GM10248 (cell line): ENCODE measurements around the gene MCC.
"Not testable (repeated sequence)": the region's sequence is repeated elsewhere in the genome, so short reads cannot be mapped to it uniquely, and the experiment has no call there.

Experiments used
- CTCF ChIA-PET: fragments of 300-600 bp; sonication (Branson Sonifier 250); formaldehyde crosslinking; extraction: SDS; loops from one replicate; lab custom pipeline; 2021; ENCODE audit warnings: antibody characterized with exemption; lab: Yijun Ruan, JAX
- POLR2A ChIA-PET: fragments of 350-650 bp; sonication (Branson Sonifier 250); formaldehyde crosslinking; extraction: SDS; loops from one replicate; lab custom pipeline; 2020; ENCODE audit warnings: antibody characterized with exemption; lab: Yijun Ruan, JAX
- DNase-seq: peaks from one replicate; pipeline ENCODE4 v3.0.0; 2012; ENCODE audit errors: extremely low spot score
- CTCF ChIP-seq: IDR thresholded peaks from 2 replicates; pipeline ENCODE4 v1.5.1; 2012; ENCODE audit warnings: mild to moderate bottlenecking, low read depth; ENCODE audit errors: extremely low read depth, missing control alignments, control extremely low read depth

MCC gene

GRCh38 chr5:113075019-113075418, 413.2 kb downstream of the MCC start:
- no peak for TF ChIP-seq CTCF
- CTCF ChIA-PET, result no interaction called here
- POLR2A ChIA-PET, result interaction anchor here (0.6 kb wide), 1 partner anchor 381 kb away, joined by 6 read pairs; no protein-coding TSS in a partner anchor
- DNase-seq, result no peak

DNA sequence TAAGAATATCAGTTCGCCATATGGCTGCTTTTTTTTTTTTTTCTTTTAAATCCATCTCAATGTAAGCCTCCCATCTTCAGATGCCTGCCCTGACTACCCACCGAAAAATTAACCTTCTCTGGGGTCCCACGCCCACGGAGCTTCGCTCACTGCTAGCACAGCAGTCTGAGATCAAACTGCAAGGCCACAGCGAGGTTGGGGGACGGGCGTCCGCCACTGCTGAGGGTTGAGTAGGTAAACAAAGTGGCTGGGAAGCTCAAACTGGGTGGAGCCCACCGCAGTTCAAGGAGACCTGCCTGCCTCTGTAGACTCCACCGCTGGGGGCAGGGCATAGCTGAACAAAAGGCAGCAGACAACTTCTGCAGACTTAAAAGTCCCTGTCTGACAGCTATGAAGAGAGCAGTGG, 414.6 kb downstream of the MCC start:
- CTCF ChIA-PET, result interaction anchor here (1.8 kb wide), 1 partner anchor 14 kb away, joined by 6 read pairs; no protein-coding TSS in a partner anchor
- POLR2A ChIA-PET, result not testable (repeated sequence)

DNA sequence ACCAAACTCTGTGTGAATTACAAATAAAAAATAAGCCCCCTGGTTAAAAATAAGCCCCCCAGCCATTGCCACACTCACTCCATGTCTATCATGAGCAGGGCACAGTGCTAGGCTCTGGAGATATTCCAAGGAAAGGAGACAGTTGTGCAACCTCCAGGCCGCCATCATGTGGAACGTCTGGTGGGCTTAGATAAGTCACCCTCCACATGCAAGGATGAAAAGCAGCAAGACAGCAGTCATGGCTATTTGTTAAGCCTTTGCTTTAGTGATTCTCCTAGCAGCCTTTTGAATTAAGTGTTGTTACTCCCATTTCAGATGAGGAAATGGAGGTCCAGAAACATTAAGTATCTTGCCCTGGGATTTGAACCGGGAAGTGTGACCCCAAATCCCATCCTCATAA, 416.9 kb downstream of the MCC start:
- CTCF ChIA-PET, result interaction anchor here (0.9 to 1.3 kb wide), 3 partner anchors 12 to 308 kb away, joined by 3 read pairs; no protein-coding TSS in a partner anchor
- DNase-seq, result no peak
- no peak for TF ChIP-seq CTCF
- POLR2A ChIA-PET, result no interaction called here

More for the DNA sequence above, 414.6 kb downstream of the MCC start:
- DNase-seq, result not testable (repeated sequence)

DNA sequence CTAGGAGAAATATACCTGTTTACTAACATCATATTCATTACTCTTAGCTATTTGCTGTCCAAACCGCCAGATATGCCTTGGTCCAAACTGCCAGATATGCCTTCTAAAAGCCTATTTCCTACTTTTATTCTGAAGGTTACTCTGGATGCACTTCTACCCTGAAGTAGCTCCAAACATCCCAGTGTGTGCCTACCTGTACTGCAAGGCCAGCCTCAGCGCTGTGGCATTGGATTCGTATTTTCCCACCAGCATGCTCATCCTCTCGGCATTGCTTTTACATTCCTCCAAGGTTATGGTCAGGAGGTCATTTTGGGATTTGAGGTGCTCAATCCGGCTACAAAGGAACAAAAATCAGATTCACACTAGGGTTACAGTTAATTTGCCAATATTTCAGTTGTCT, 417.4 kb downstream of the MCC start:
- ChIA-PET CTCF (interaction anchor here (1.3 kb wide), 1 partner anchor 12 kb away, joined by 3 read pairs; no protein-coding TSS in a partner anchor), POLR2A (no interaction called here)
- TF ChIP-seq CTCF, result no peak

GRCh38 chr5:113068559-113068958, 419.7 kb downstream of the MCC start:
- CTCF ChIA-PET, result interaction anchor here (1.1 to 1.3 kb wide), 3 partner anchors 13 to 28 kb away, joined by 3 to 4 read pairs (median 3); no protein-coding TSS in a partner anchor
- no peak for DNase-seq
- POLR2A ChIA-PET, result no interaction called here

More for the DNA sequence above, 417.4 kb downstream of the MCC start:
- no peak for DNase-seq

DNA sequence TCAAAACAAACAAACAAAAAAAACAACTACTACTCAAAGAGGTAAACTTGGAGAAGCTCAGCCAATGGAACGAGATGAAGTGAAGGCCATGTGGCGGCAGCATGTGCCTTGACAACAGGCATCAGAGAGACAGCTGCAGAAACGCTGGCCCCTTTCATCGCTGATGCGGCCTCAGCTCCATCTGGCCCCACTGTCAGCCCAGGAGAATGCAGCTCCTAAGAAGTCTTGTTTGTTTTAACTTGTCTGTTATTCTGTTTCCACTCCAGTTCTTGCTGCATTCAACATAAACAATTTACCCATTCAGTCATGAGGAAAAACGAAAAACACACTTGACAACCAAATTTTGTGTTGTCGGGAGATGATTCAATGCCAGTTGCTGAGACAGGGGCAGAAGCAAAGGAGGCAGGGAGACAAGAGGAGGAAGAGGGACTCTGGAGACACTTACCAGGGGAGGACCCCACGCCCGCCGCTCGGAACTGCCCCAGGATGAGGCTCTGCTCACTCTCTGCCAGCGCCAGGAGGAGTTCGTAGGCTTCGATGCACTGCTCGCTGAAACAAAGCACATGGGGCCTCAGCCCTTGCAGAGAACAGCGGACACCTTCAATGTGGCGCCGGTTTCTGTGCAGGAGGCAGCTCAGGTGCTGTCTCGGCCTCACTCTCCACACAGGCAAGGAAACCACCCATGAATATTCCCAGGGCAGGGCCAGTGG, 420.5 kb downstream of the MCC start:
- POLR2A ChIA-PET, result no interaction called here
- no peak for DNase-seq

More at GRCh38 chr5:113068559-113068958, 419.7 kb downstream of the MCC start:
- TF ChIP-seq CTCF, result no peak

More for the DNA sequence above, 420.5 kb downstream of the MCC start:
- CTCF ChIA-PET, result interaction anchor here (1.1 kb wide), 1 partner anchor 15 kb away, joined by 3 read pairs; no protein-coding TSS in a partner anchor
- TF ChIP-seq CTCF, result no peak
